Naive B cell (primary cell): ENCODE results near the gene FSIP1. TPM values are rescaled to one million over a fixed set of nuclear protein-coding genes. Genes with fewer than 3 reads are reported as not detected.
"Not testable (repeated sequence)": the region's sequence is repeated elsewhere in the genome, so short reads cannot be mapped to it uniquely, and the experiment has no call there.

ENCODE experiments used
- ATAC-seq, 2 donors: fragments of 150-1000 bp; cut with Tn5 transposase; 2 replicates each; pipeline ENCODE4 v1.10.0; 2021; ENCODE audit warnings: low read depth in 2 of 2, mild to moderate bottlenecking in 2 of 2, moderate library complexity in 2 of 2
- DNase-seq: peaks from one replicate; pipeline ENCODE4 v3.0.0; 2022
- H3K27ac Mint-ChIP-seq, 6 donors: one replicate each; pipeline ENCODE4 v1.8.0; 2020 to 2022; ENCODE audit warnings: mild to moderate bottlenecking in 6 of 6, mixed read lengths in 6 of 6, moderate library complexity in 5 of 6, inconsistent platforms in 2 of 6
- H3K27me3 Mint-ChIP-seq, 3 donors: one replicate each; pipeline ENCODE4 v1.8.0; 2021 to 2022; ENCODE audit warnings: mixed read lengths in 3 of 3, mild to moderate bottlenecking in 1 of 3
- H3K36me3 Mint-ChIP-seq, 2 donors: one replicate each; pipeline ENCODE4 v1.8.0; 2020 to 2022; ENCODE audit warnings: mixed read lengths in 2 of 2, inconsistent platforms in 1 of 2, mild to moderate bottlenecking in 1 of 2
- H3K4me1 Mint-ChIP-seq, 3 donors: one replicate each; pipeline ENCODE4 v1.8.0; 2020 to 2022; ENCODE audit warnings: mixed read lengths in 3 of 3, inconsistent platforms in 1 of 3, mild to moderate bottlenecking in 1 of 3, moderate library complexity in 1 of 3
- H3K4me3 Mint-ChIP-seq, 8 donors: one replicate each; pipeline ENCODE4 v1.8.0; 2020 to 2022; ENCODE audit warnings: mild to moderate bottlenecking in 8 of 8, mixed read lengths in 8 of 8, moderate library complexity in 8 of 8, inconsistent platforms in 2 of 8
- H3K9me3 Mint-ChIP-seq, 7 donors: one replicate each; pipeline ENCODE4 v1.8.0; 2020 to 2022; ENCODE audit warnings: mixed read lengths in 7 of 7, mild to moderate bottlenecking in 5 of 7, inconsistent platforms in 2 of 7, moderate library complexity in 1 of 7
- polyA plus RNA-seq, 6 donors: library from polyadenylated mRNA; unstranded; fragments of 300-500 nt; fragmentation: Illumina TruSeq; gene quantifications; one replicate each; pipeline ENCODE4 v1.2.3, GENCODE V29; 2021; ENCODE audit warnings: low read depth in 6 of 6

Gene FSIP1
- polyA plus RNA-seq, result under 1 TPM; 0.14 to 0.44 (median 0.27) TPM

GRCh38 chr15:39782441-39783138, at the start of gene FSIP1:
Gene FSIP1, minus strand, starts transcription at chr15:39782841. Its CDS starts 6,317 bp downstream, at chr15:39776524.
- no peaks in the 10 kb centered on the region for H3K36me3 Mint-ChIP-seq
- peaks cover 13 to 48% (median 29%) of the 10 kb centered on the region in 3 donors for H3K4me1 Mint-ChIP-seq
- peak within 1 kb of the TSS; percentile 80 to 97 (median 94) for H3K27ac Mint-ChIP-seq
- peak; percentile 97 for DNase-seq
- peak within 1 kb of the TSS; percentile 72 to 99 (median 97) for H3K4me3 Mint-ChIP-seq
- peaks cover 0 to 6% (median 2%) of the 10 kb centered on the region in 3 donors for H3K27me3 Mint-ChIP-seq
- H3K9me3 Mint-ChIP-seq, result no peaks in the 10 kb centered on the region
- peak; percentile 97 for ATAC-seq

- ATAC-seq (no peak), DNase-seq (no peak)
- H3K27ac Mint-ChIP-seq, result no peak overlapping the region
- no peaks in the 10 kb centered on the region for H3K4me1 Mint-ChIP-seq
- no peaks in the 10 kb centered on the region for H3K36me3 Mint-ChIP-seq
- no peak overlapping the region for H3K4me3 Mint-ChIP-seq
- no peaks in the 10 kb centered on the region for H3K9me3 Mint-ChIP-seq
- H3K27me3 Mint-ChIP-seq, result peaks cover 0 to 4% (median 0%) of the 10 kb centered on the region in 3 donors
These were observed 47.5 kb upstream of the FSIP1 start for GRCh38 chr15:39830166-39830565.

DNA sequence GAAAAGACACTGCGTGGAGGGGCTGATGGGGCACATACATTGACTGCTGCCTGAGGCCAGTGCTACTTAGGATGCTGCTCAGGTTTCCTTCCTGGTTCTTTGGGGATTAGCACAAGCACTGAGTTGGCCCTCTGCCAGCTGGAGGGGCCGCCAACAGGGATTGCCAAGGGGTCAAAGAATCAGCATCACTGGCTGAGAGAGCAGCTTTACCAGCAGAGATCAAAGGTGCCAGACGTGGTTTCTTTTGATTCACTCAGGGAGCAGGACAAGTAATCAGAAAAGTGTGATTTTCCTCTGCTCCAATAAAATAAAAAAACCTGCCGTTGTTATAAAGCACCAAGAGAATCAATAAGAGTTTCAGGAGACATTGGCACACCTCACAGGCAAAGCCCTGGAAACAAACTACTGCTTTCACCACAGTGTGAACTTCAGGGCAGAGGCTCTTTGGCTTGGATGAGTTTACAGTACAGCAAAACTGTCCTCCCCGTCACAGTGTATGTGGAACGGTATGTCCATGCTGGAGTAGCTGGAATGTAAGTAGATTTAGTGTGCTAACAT, 45.8 kb upstream of the FSIP1 start:
- Mint-ChIP-seq H3K9me3 (no peaks in the 10 kb centered on the region), H3K27ac (no peak overlapping the region), H3K4me3 (peak overlapping the region in 1 of 8 donors; percentile 58), H3K27me3 (peaks cover 0 to 4% (median 0%) of the 10 kb centered on the region in 3 donors), H3K36me3 (no peaks in the 10 kb centered on the region), H3K4me1 (no peaks in the 10 kb centered on the region)
- ATAC-seq (no peak), DNase-seq (no peak)

DNA sequence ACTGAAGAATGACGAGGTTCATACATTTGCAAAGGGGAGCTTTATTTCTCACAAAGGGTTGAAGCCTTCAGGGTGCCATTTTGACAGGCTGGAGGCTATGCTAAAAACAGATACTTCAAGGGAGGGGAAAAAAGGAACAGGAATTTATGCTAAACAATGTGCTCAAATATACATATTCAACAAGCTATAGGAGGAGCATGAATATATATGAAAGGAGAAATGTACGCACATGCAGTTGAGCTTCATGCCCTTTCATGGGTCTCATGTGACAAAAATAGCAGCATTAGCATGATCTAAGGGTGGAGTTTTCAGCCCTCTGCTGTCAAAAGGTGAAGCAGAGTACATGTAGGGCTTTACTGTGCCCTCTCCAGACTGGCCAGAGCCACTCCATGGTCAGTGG, 44.3 kb upstream of the FSIP1 start:
- Mint-ChIP-seq H3K4me3 (no peak overlapping the region), H3K36me3 (no peaks in the 10 kb centered on the region), H3K27ac (no peak overlapping the region), H3K27me3 (no peaks in the 10 kb centered on the region), H3K9me3 (no peaks in the 10 kb centered on the region), H3K4me1 (no peaks in the 10 kb centered on the region)
- DNase-seq (no peak), ATAC-seq (no peak)

- no peak overlapping the region for H3K4me3 Mint-ChIP-seq
- ATAC-seq, result no peak
These were observed 41.0 kb upstream of the FSIP1 start for GRCh38 chr15:39823634-39824033.

DNA sequence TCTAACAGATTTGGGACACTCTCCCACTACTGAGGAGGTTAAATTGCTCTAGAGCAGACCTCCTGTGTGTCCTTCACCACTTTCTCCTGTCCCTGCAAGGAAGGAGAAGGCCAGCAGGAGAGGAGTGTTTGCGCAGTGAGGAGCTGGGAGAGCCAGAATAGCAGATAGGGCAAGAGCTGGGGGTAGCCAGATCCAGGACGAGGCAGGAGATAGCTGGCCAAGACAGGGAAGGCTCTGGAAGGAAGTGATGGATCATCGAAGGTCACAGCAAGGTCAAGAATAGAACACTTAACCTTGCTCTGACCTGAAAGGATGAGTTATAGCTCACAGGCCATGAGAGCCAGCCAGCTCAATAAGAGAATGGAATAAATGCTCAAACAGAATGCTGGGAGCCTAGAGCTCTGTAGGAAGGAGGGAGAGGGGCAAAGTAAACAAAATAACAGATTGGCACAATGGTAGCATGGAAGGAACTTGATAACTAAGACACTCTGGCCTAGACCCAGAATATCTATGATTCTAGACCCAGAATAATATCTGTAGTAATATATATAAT, 37.5 kb upstream of the FSIP1 start:
- Mint-ChIP-seq H3K27me3 (no peaks in the 10 kb centered on the region), H3K4me3 (no peak overlapping the region), H3K27ac (peak overlapping the region in 1 of 6 donors; percentile 57), H3K36me3 (no peaks in the 10 kb centered on the region), H3K4me1 (no peaks in the 10 kb centered on the region), H3K9me3 (no peaks in the 10 kb centered on the region)
- no peak for DNase-seq
- ATAC-seq, result no peak

More at GRCh38 chr15:39823634-39824033, 41.0 kb upstream of the FSIP1 start:
- Mint-ChIP-seq H3K9me3 (no peaks in the 10 kb centered on the region), H3K36me3 (no peaks in the 10 kb centered on the region), H3K27ac (peak overlapping the region in 1 of 6 donors; percentile 7), H3K27me3 (no peaks in the 10 kb centered on the region), H3K4me1 (no peaks in the 10 kb centered on the region)
- no peak for DNase-seq

DNA sequence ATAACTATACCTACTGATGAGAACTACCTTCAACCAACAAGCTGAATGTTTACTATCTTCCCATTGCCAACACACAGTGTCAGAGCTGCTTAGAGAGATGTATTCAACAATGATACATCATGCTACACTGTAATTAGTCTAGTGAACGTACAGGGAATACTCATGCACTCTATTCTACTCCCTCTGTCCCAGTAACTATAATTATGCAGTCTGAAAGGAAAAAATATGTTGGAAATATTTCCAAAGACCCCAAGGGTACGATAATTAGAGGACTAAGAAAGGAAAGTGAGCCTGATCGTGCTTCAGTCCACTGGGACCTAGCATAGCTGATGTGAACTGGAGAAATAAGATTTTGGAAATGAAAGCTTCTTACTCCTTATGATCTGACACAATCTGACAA, 36.9 kb upstream of the FSIP1 start:
- no peak for ATAC-seq
- DNase-seq, result no peak
- H3K4me1 Mint-ChIP-seq, result no peaks in the 10 kb centered on the region
- no peaks in the 10 kb centered on the region for H3K27me3 Mint-ChIP-seq
- no peak overlapping the region for H3K27ac Mint-ChIP-seq
- H3K9me3 Mint-ChIP-seq, result no peaks in the 10 kb centered on the region
- no peaks in the 10 kb centered on the region for H3K36me3 Mint-ChIP-seq
- no peak overlapping the region for H3K4me3 Mint-ChIP-seq

GRCh38 chr15:39817892-39818291, 35.3 kb upstream of the FSIP1 start:
- Mint-ChIP-seq H3K9me3 (no peaks in the 10 kb centered on the region), H3K27me3 (no peaks in the 10 kb centered on the region)
- DNase-seq, result no peak

DNA sequence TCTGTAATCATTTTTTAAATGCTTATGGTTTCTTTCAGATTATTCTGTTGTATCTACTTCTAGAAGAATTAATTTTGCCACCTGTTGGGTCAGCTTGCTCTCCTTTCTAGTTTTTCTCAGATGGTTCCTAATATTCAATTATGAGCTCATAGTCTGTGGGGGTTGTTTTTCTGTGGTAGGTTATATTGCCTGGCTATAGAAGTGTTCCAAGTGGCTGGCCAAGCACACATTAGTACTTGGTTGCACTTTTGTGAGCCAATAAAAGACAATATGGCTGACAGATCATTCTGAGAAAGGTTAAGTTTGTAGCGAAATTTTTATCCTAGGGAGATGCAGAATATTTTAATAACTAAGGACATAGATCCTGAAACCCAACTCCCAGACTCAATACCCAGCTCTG, 31.8 kb upstream of the FSIP1 start:
- no peaks in the 10 kb centered on the region for H3K4me1 Mint-ChIP-seq
- H3K27ac Mint-ChIP-seq, result no peak overlapping the region
- H3K9me3 Mint-ChIP-seq, result no peaks in the 10 kb centered on the region
- DNase-seq (no peak), ATAC-seq (no peak)
- no peaks in the 10 kb centered on the region for H3K36me3 Mint-ChIP-seq
- no peaks in the 10 kb centered on the region for H3K27me3 Mint-ChIP-seq
- no peak overlapping the region for H3K4me3 Mint-ChIP-seq

More at GRCh38 chr15:39817892-39818291, 35.3 kb upstream of the FSIP1 start:
- Mint-ChIP-seq H3K36me3 (no peaks in the 10 kb centered on the region), H3K4me1 (no peaks in the 10 kb centered on the region), H3K4me3 (no peak overlapping the region), H3K27ac (no peak overlapping the region)
- no peak for ATAC-seq

- H3K27me3 Mint-ChIP-seq, DNase-seq, H3K4me3 Mint-ChIP-seq, ATAC-seq, H3K36me3 Mint-ChIP-seq, H3K27ac Mint-ChIP-seq, H3K4me1 Mint-ChIP-seq, H3K9me3 Mint-ChIP-seq: not testable (repeated sequence)
These were observed 30.0 kb upstream of the FSIP1 start for GRCh38 chr15:39812651-39813050.

DNA sequence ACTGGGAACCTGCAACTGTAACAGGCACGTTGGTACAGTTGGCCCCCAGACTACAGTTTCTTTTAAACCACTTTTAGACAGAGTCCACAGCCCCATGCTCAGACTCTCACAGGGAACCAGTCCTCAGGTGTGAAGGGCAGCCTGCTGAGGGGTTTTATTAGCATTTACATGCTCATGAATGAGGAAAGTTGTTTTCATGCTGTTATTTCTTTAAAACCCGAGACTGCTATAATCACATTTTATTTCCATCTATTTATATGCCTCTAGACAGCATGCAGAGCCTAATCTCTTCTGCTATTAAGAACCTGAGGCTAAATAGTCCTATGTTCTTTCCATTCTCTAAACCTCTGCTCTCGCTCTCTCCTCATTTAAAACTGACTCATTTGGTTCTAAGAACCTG, 26.3 kb upstream of the FSIP1 start:
- DNase-seq (no peak), ATAC-seq (no peak)
- no peaks in the 10 kb centered on the region for H3K9me3 Mint-ChIP-seq
- H3K4me3 Mint-ChIP-seq, result no peak overlapping the region
- H3K27ac Mint-ChIP-seq, result no peak overlapping the region
- no peaks in the 10 kb centered on the region for H3K36me3 Mint-ChIP-seq
- H3K4me1 Mint-ChIP-seq, result no peaks in the 10 kb centered on the region
- peaks cover 0 to 6% (median 3%) of the 10 kb centered on the region in 3 donors for H3K27me3 Mint-ChIP-seq

- Mint-ChIP-seq H3K36me3 (no peaks in the 10 kb centered on the region), H3K4me3 (no peak overlapping the region), H3K4me1 (no peaks in the 10 kb centered on the region), H3K9me3 (no peaks in the 10 kb centered on the region), H3K27ac (no peak overlapping the region), H3K27me3 (peaks cover 0 to 6% (median 3%) of the 10 kb centered on the region in 3 donors)
- DNase-seq (no peak), ATAC-seq (no peak)
These were observed 25.1 kb upstream of the FSIP1 start for GRCh38 chr15:39807791-39808190.

DNA sequence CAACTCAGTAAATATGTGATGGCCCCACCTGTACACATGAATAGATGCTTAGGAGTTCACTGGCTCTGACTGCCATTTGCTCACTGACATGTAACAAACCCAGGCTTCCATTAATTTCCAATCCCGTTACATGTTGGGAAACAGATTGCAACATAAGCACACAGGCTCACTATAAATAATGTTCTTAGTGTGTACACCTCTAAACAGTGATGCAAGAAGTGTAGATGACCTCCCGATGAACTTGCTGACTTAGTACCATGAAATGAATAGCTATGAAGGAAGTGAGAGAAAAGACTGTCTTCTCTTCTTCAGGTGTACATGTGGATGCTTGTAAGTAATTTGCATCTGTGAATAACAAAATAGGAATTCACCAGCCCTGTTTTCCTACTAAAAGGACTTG, 21.4 kb upstream of the FSIP1 start:
- H3K27me3 Mint-ChIP-seq, result peaks cover 6 to 10% (median 9%) of the 10 kb centered on the region in 3 donors

GRCh38 chr15:39803016-39803415, 20.4 kb upstream of the FSIP1 start:
- Mint-ChIP-seq H3K27me3 (peaks cover 6 to 9% (median 8%) of the 10 kb centered on the region in 3 donors), H3K36me3 (no peaks in the 10 kb centered on the region)
- DNase-seq, result no peak

More for the DNA sequence above, 21.4 kb upstream of the FSIP1 start:
- H3K9me3 Mint-ChIP-seq, result no peaks in the 10 kb centered on the region
- no peak for ATAC-seq
- no peak overlapping the region for H3K4me3 Mint-ChIP-seq
- DNase-seq, result no peak
- H3K4me1 Mint-ChIP-seq, result no peaks in the 10 kb centered on the region
- H3K36me3 Mint-ChIP-seq, result no peaks in the 10 kb centered on the region
- no peak overlapping the region for H3K27ac Mint-ChIP-seq

More at GRCh38 chr15:39803016-39803415, 20.4 kb upstream of the FSIP1 start:
- Mint-ChIP-seq H3K9me3 (no peaks in the 10 kb centered on the region), H3K27ac (no peak overlapping the region), H3K4me1 (no peaks in the 10 kb centered on the region), H3K4me3 (no peak overlapping the region)
- no peak for ATAC-seq
